Measurements from ENCODE around the gene THSD7B.

THSD7B gene

DNA sequence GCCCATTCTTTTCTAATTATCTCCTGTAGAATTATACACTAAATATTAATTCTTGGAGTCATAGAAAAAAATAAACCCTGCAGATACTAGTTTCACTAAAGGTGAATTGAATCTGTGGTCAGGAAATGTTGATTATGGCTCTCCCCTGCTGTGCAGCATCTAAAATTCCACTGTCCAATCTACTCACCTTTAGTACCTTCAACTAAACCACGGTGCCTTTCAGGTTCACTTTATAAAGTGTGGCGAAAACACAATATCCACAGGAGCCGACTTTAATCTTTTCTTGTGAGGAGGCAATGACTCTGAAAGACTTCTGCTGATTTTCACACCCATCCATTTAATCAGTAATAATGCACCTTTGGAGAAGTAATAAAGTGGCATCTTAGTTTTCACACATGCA, 402.3 kb downstream of the THSD7B start:
- DNase-seq, result no peak

DNA sequence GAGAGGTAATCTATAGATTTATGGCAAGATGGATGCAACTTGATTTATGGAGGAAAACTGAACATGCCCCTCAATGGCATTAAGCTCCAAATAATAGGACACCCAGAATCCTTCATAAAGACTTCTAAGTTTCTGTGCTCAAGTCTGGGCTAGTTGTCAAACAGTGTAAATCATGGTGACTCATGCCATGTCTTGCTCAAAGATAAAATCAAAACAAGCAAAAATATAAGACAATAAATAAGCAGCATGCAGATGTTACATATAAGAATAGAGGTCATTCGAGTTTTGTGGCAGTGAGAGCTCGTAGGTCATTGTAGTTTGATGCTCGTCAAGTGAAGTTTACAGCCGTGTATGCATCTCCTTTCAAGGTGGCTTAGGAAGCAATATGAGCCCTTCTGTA, 403.2 kb downstream of the THSD7B start:
- DNase-seq, result no peak

DNA sequence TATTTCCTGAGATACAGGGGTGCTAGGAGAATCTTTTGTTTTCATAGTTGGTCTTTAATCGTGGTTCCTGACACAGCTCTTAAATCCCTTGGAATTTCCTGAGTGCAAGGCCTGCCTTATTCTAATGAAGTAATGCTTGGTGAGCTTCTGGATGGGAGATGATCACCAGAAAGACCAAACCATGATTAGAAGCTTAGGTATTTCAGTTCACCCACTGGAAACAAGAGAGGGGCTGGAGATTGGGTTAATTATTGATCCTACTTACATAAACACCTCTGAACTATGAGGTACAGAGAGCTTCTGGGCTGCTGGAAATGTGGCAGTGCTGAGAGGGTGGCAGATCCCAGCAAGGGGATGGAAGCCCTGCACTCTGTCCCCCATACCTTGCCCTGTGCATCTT, 406.8 kb downstream of the THSD7B start:
- DNase-seq, result no peak

DNA sequence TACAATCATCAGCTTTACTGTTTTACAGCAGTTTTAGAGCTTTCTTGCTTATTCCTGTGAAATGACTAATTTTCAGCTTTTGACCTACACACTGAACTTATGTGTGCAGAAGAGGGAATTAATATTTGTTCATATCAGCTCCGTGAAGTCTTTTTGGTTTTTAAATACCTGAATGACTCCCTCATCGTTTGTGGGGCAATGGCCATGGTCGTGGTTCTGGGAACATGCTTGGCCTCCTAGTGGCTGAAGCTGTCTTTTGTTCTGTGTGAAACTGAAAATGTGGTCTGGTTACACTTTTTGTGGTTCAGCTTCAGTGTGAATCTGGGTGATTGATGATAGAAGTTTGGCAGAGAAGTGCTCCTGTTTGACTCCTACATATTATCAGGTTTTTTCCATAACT, 408.1 kb downstream of the THSD7B start:
- DNase-seq, result no peak

DNA sequence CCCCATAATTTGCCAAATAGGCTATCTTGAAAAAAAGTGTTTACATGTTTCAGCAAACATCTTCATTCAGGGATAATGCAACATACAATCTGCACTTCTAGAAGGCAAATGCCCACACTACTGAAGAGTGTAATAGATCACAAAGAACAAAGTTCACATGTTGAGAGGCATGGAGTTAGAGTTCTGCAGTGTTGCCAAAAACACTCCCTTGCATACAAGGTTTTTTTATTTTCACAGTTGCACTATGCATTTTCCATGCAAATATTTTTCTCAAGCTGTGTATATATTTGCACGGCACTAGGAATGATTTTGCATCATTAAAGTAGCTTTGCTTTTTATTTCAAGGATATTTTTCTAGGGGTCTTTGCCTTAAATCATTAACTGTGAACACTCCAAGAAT, 409.9 kb downstream of the THSD7B start:
- DNase-seq, result no peak

DNA sequence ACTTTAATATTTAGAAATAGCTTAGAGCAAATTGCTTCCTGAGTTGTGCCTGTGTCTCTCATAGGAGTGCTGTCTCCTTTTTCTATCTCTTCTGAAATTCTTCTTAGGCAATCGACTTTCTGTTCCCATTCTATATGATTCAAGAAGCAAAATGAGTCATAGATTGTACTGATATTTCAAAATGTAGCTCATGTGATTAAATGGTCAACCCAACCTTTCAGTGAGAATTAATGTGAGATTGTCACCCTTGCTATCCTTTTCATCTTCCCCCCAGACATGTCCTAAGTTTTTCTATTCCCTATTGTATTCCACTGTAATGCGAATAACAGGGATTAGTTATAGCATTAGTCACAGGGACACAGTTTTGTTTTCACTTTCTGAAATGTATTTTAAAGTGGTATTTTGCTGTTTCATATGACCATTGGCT, 413.6 kb downstream of the THSD7B start:
- no peak for DNase-seq

DNA sequence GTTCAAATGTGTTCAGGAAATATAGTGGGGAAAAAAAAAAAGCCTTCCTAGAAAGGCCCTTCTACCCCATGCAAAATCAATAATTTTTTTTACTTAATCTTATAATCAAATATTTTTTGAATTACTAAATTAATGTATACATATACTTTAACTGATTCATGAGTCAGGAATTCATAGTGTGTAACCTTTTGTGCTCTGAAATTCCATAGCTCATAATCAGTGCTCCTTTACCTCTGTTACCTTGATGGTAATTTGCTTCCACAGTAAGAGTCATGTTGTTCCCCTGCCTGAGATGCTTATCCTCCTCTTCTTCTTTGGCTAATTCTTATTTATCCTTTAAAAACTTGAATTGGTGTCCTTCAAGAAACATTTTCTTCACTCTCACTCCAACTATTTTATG, 414.2 kb downstream of the THSD7B start:
- DNase-seq, result no peak

DNA sequence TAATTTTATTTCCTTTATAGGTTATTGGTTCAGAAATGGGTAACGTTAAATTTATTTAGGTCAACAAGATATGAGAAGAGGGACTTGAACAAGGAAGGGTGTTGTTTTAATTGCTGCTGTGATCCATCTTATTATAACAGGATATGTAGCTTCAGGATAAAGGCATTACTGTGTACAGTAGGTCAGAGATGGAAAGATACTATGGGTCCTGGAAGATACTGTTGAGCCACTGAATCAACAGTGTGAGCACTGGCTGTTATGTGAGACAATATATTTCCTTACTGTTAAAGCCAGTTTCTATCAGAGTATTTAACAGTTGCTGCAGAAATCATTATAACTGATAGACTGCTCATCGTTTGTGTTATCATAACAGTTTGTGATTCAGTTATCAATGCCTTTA, 414.7 kb downstream of the THSD7B start:
- DNase-seq, result no peak

DNA sequence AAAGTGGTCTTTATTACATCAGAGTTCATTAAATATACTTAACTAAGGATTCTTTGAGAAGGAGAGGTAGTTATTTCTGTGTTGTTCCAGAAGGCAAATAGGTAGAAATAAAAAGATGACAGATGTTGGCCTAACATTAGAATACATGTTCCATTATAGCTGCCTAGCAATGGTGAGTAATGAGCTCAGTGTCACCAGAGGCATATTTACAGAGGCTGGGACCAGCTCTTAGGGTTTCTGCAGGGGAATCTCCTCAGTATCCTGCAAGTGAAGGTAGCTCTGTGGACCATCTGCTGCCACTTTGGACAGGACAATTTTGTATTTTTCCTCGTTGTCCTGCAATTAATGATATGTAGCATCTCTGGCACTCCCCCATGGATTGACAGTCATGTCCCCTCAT, 416.0 kb downstream of the THSD7B start:
- DNase-seq, result no peak

DNA sequence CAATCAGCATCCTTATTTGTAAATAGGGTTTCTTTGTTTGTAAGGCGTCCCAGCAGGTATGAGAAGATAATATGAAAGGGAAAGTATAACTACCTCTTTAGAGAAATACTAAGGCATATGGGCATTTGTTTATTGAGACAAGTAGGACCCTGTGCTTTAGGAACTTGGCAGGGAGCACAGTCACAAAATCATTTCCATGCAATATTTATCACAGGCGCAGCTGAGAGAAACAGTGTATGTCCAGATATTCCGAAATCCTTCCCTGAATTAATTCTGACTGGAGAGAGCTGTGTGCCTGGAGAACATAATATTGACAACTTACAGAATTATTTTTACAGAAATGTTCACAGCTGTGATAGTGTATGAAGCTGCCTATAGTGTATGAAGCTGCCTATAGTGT, 416.7 kb downstream of the THSD7B start:
- no peak for DNase-seq

DNA sequence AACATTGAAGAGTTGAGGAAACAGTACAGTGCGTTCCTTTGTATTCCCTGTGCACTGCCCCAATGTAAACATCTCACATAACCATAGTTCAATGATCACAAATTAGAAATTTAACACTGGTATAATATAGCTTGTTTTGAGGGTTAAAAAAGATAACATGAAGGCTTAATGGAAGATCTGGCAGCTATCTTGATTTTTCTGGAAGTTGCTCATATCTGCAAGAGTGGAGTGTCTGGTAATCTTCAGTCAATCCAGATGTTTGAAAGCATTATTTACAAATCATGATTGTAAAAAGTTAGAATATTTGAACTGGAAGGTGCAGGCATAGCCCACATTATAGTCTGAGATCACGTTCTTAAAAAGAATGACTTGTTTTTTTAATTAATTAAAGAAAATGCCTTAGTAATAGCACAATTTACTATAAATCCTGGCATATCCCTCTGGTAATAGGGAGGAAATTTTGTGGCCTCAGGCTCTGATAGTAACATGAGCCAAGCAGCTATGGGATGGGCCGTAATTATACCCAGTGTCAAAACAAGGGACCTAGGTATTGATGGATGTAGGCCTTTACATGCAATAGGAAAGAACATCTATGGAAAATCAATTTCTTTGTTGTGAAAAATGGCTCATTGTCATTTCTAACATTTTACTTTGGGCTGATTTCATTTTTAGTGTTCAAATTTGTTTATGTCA, 418.0 kb downstream of the THSD7B start:
- no peak for DNase-seq

DNA sequence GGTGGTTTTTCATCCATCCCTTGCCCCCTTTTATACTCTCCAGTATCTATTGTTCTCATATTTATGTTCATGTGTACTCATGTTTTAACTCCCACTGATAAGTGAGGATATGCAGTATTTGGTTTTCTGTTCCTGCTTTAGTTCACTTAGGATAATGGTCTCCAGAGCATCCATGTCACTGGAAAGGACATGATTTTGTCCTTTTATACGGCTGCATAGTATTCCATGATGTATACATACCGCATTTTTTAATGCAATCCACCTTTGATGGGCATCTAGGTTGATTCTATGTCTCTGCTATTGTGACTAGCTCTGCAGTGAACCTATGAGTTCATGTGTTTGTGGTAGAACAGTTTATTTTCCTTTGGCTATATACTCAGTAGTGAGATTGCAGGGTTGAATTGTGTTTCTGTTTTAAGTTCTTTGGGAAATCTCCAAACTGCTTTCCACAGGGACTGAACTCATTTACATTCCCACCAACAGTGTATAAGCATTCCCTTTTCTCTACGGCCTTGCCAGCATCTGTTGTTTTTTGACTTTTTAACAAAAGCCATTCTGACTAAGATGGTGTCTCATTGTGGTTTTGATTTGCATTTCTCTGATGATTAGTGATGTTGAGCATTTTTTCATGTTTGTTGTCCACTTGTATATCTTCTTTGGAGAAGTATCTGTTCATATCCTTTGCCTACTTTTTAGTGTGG, 420.2 kb downstream of the THSD7B start:
- no peak for DNase-seq

DNA sequence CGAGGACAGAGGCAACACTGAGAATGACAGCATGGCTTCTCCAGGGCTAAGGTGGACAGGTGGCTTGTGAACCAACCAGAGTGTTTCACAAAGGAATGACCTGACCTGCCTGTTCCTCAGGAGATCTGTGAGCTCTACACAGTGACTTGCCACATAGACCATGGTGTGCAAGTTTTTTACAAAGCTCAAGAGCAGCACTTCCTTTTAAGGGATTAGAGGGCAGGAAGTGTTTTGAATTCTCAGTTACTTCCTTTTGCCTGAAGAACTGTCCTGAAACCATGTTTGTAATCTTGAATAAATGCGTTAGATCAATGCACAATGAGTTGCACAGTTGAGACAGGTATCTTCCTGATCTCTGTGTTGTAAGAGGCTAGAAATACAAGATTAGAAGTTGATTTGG, 421.9 kb downstream of the THSD7B start:
- no peak for DNase-seq

DNA sequence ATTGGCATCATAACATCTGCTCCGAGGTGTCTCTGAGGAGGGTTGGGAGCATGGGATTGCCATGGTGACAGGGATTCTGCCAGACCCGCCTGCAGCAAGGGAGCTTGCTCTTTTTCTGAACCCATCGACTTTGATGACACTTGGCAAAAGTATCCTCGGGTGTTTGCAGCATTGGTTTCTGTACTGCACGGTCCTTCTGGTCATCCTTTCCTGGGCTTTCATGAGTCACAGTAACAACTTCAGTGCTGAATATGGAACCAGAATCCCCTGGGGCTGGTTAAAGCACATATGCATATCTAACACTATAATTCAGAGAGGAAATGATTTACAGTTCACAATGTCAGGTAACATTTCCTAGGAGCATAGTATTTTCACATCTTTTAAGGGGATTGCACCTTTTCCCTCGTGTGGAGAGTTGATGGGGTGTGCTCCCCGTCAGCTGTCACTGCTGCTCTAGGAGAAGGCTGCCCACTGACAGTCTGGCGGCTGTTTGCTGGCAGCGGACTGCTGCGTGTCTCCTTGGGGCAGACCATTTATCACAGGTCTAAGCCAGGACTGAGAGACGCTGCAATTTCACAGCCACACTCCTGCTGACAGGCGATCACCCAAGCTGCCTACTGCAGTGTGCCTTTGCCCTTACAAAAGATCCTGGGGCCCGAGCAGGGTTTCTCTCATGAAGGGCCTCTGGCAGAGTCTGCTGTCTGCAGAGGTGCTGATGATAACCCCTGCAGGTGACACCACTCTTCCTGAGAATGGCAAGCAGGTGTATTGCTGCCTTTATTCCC, 425.3 kb downstream of the THSD7B start:
- DNase-seq, result no peak

DNA sequence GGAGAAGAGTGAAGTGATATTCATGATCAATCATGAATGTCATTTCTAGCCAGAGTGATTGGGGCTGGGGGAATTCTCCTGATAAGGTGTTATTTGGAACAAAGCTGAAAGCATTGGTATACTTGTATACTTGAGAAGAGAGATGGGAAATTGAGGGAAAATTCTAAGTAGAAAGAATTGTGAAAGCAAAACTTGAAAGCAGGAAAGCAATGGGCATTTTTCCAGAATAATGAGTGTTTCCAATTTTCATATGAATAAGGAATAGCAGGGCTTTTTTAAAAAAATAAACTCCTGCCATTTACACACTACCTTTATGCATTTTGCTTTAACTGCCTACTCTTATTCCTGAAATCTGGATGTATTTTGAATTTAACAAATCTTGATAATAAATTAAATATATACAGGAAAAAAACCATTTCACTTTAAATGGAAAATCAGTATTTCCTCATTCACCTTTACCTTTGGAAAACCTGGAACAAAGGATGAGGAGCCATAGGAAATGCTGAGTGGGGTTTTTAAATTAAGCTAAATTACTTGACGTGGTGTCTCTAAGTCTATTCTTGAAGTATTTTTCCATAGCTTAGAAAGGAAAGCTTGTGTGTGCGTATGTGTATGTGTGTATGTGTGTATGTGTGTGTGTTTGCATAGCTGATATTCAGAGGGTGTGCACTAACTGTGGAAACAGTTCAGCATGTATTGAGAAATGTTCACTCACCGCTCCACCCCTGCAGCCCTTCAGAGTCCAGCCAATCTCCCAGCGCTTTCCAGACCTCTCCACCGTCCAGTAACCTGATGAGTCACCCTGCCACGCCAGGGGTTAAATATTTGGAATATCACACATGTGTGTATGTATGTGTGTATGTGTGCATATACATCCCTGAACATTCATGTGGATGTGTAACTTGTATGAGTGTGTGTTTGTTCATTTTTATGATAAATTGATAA, 427.3 kb downstream of the THSD7B start:
- DNase-seq, result no peak

DNA sequence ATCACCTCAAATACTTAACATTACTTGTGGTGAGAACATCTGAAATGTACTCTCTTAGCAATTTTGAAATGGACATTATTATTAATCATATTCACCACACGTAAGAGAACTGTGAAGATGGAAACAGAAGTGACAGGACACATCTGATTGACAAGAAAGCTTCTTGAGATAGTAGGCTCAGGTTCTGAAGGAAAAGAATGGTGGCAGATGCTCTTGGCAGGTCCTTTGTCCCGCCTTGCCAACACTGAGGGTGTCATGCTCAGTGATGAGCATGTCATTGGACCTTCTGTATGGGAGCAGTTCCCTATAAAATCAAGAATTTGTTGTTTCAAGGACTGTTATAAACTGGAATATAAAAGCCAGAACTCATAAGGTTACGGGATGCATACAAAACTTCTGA, 428.1 kb downstream of the THSD7B start:
- no peak for DNase-seq

DNA sequence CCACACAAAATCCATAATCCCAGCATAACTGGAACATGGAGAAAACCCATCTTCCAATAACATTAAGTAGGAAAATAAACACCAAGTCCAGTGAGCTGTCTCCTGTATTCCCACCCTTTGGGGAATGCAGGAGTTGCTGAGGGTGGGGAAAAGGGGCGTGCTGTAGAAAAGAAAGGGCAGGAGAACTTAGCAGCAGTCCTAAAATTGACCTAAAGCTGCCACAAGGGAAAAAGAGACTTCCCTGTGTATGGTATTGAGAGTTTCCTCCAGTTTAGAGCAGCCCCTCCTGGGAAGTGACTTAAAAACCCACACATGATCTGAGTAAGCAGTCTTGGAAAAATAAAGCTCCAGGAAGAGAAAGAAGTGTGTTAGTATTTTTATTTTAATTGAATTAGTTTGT, 428.8 kb downstream of the THSD7B start:
- no peak for DNase-seq

DNA sequence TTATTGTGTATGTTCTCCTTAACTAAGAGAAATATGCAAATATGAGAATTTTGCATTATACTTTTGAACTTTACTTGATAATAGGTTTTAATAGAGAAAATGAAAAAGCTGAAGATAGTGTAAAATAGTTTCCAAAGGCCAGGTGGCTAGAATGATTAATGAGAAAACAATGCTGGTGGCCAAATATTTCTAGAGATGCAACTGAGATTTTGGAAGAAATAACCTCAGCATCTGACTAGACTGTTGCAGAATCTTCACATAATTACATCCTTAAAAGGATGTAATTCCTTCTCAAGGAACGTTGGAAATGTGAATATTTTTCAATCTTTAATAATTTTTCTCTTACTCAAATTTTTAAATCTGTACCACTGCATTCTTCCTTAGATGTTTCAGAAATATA, 434.4 kb downstream of the THSD7B start:
- no peak for DNase-seq

DNA sequence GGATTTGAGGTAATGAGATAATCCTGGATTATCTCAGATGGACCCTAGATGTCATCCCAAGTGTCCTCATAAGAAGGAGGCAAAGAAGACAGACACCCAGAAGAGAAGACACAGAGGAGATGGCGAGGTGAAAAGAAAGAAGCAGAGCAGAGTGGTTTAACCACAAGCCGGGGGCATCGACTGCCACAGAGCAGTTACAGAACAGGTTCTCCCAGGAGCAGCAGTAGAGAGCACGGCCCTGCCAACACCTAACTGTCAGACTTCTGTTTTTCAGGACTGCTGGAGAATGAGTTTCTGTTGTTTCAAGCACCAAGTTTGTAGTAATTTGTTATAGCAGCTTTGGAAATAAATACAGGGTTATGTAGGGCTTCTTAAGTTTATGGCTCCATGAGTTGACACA, 437.0 kb downstream of the THSD7B start:
- DNase-seq, result no peak

DNA sequence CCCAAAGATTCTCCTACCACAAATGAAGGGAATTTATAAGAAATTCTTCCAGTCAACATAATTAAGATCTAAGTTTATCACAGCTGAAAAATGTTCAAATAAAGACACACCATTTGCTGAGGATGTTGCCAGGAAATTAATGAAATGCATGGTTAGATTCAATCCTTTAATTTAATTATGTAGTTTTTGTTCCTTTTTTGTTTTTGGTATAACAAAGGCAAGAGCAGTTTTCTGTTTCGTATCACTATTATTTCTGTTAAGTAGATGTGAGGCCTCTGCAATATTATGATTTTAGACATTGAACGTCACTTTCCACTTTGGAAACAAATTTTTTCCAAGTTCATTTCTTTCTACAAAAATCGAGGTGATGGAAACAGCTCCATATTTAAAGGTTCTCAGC, 440.0 kb downstream of the THSD7B start:
- DNase-seq, result no peak

DNA sequence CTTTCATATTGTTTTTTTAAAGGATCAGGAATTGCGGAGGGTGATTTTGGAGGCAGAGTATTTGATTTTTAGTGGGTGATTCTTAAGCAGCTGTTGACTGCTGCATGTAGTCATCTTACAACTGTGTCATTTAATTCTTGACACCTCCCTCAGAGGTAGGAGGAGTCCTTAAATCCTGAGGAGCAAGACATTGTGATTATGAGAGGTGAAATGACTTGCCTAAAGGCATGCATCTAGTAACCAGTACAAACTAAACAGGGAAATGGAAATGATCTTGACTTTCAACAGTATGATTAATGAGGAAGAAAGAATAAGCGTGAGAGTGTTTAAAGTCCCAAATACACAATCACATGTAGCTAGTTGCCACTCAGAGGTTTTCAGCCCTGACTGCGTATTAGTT, 440.7 kb downstream of the THSD7B start:
- no peak for DNase-seq

DNA sequence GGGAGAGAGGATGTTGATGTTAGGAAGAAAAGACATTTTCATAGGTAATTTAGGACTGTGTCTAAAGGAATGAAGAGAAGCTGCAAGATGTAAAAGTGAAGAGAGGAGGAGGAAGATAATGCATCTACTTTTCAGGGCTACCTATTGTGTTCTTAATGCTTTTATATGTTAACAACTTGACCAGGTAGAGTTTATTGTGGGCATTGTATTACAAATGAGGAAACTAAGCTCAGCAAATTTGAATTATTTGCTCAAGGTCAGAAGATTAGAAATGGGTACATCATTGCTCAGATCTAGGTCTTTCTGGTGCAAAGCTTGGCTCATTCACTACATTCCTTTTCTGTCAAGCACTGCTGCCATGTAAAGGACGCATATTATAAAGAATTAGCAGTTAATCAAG, 441.7 kb downstream of the THSD7B start:
- no peak for DNase-seq

DNA sequence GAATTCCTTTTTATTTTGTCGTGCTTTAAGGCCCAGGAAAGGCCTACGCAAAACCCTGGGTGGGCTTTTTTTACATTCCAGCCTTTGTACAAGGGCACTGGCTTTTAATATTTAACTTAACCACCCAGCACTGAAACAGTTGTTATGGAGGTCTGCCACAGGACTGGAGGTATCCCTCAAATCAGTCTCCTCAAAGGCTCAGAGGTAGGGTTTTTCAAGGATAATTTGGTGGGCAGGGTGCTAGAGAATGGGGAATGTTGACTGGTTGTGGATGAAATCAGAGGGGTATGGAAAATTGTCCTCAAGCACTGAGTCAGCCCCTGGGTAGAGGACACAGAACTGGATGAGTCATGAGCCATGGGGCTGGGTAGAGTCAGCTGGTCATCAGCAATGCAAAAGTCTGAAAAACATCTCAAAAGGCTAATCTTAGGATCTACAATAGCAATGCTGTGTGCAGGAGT, 443.1 kb downstream of the THSD7B start:
- DNase-seq, result no peak
